GM21528 (cell line): Measurements from ENCODE around the gene LCAT.

Source experiments
- ATAC-seq: cut with Tn5 transposase; IDR thresholded peaks from one replicate; pipeline ENCODE4 v1.9.1; 2021; ENCODE audit warnings: mild to moderate bottlenecking, moderate library complexity; ENCODE audit not compliant: unreplicated experiment, low FRiP score

Gene LCAT

DNA sequence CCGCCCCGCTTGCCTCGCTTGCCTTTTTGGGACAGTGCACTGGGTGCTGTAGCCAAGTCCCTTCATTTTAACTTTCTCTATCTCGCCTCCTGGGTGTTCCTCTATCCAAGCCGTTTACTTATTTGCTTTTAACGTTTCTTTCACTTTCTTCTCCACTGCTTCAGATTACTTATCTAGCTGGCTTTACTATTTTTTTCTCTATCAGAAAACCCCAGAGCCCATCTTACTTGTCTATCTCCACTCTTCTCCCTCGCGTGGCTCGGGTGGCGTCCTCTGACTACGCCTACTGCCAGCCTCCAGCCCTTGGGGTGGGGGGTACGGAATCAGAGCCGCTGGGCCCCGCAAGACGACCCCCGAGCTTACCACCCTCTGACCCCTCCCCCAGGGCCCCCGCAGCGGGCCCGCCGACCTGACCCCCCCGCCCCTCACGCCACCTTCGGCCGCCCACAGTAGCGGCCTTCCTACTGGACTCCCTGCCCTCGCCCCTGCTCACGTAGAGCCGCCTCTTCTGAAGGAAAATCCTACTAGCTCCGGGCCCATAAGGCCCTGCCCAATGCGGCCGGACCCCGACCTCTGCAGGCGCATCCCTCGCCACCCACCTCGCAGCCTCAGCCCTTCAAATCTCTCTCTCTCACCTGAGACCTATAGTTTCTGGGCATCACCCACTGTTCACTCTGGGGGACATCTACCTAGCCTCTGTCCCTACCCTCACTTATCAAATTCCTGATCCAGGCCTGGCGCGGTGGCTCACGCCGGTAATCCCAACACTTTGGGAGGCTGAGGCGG, 25.5 kb upstream of the LCAT start:
- peak; percentile 14 for ATAC-seq

DNA sequence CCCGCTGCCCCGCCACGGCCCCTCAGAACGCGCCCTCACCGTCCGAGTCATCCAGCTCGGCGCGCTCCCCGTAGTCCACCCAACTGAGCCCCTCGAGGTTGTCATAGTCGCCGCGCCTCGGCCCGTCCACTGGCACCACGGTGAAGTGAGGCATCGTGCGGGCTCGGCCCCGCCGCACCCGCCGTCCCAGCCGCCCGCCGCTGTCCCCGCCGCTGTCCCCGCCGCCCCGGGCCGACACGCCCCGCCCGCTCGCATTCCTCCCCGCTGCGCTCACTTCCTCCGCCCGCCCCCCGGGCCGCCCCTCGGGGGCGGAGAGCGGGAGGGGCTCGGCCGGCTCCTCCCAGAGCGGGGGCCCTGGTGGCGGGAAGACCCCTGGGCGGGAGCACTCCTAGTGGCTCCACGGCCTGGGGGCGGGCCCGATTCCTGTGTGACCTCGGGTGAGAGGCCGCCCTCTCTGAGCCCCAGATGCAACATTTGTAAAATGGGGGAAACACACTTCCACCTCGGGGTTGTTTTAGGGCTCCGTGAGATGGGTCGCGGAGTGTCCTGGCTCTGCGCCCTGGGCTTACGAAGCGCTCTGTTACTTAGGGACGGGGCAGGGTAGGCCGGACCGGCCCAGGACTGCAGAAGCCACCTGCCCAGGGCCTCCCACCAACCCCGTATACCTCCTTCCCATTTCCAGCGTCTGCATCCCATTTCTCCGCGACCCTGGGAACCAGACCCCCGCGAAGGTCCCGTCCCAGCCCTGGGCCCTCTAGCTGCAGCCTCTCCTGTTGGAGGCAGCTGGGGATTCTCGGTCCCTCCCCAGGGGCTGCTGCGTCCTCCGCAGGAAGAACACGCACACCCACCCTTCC, 24.7 kb upstream of the LCAT start, which contains the start of gene SLC12A4:
SLC12A4 (minus strand) TSS at position 238 of the 854 bp plus-strand sequence; CDS start at position 154, 84 bp downstream.
- ATAC-seq = peak; percentile 80

DNA sequence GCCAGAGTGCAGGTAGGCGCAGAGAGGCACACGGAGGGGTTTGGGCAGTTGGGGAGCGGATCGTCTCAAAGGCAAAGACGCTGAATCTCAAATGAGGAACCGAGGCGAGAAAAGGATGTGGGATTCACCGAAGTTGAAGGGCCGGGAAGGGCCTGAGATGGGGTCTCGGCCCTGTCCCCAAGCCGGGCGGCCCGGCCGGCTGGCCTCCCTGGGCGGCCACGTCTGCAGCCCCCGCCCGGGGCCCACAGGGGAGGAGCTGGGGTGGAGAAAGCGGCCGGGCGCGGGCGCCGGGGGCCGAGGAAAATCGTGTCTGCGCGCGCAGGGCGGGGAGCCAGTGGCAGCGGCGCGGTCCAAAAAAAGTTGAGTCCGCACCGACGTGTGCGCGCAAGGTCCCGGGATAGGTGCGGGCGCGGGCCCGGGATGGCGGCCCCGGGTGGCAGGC, 24.1 kb upstream of the LCAT start:
- peak; percentile 34 for ATAC-seq

DNA sequence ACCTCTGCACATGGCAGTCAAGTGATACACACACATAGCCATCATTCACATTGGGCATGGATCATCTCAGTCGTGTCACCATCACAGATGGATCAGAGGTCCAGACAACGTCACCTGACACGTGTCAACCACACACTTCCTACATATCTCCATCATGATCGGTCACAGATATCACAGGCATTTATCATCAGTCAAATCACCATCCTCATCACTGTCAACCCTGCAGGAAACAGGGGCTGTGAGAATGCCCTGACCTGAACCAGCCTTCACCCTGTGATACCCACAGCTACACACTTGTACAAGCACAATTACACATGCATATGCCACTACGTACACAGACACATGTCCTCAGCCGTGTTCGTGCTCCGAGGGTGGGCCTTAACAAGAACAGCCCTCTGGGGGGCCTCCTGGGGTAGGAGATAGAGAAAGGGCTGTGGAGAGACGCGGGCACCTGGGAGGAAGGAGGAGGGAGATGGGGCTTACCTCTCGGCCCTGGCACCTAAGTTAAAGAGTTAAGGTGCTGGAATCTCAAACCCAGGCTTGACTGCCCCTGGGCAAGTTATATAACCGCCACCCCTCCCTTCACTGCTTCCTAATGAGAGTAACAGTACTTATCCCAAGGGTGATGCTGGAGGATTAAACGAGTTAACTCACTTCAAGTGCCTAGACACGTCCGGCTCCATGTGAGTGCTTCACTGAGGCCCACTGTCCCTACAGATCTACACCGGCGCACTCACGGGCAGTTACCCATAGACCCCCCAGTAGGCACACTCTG, 23.4 kb upstream of the LCAT start:
- ATAC-seq = no peak

DNA sequence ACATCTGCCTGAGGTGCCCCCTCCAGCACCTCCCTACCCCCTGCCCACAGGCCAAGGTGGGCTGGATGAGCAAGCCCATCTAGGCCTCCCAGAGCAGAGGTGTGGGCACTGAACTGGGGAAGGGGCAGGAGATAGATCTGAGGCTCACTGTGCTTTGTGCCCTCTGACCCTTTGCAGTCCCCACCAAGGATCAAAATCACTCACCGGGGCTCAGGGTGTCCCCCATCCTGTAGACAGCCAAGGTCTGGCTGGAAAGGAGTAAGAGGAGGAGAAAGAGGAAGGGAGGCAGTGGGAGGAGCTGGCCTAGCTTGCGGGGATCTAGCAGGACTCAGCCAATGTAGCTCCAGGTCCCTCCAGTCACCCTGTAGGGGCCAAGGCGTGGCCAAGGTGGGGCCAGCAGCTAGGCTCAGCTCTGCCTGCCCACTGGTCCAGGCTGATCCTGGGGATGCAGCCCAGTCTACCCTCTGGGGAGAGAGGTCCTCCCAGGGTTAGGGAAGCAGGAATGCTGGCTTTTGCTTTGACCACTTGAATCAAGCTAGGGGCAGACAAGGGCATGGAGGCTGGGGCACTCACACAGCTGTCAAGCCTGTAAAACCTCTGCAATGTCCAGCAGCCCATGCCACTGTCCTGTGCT, 22.7 kb upstream of the LCAT start:
- ATAC-seq = no peak

DNA sequence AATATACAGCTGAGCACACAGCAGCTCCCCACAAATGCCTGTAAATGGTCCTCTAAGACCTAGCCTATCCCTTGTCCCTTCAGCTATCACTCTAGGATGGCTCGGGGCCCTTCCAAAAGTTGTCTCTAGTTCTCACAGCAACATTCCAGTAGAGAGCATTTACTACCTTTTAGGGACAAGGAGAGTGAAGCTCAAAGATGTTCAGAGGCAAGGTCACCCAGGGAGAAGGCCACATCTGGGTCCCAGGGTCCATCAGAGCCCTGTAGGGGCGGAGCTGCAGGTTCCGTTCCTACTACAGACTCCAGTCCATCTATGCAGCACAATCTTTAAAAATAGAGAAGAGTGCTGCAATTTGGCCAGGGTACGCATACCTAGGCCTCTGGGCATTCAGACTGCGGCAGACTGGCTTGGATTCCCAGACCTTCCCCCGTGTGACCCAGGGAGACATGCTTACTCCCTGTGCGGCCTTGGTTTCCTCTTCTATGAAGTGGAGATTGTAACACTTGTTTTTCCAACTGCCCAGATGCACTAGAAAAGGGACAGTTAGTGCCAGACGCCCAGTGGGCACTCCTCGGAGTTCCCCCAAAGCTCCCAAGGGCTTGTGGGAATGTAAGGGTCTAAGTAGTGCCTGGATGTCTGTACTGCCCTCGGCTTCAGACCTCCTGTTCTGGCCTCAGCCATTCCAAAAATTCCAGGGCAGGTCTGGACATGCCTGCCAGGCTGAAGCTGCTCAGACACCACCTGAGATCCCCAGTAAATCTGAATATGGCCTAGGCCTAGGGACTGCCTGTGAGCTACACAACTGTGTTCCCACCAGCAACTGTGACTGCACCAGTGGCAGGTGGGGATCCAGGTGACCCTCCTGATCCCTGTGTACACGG, 22.0 kb upstream of the LCAT start:
- ATAC-seq = no peak

DNA sequence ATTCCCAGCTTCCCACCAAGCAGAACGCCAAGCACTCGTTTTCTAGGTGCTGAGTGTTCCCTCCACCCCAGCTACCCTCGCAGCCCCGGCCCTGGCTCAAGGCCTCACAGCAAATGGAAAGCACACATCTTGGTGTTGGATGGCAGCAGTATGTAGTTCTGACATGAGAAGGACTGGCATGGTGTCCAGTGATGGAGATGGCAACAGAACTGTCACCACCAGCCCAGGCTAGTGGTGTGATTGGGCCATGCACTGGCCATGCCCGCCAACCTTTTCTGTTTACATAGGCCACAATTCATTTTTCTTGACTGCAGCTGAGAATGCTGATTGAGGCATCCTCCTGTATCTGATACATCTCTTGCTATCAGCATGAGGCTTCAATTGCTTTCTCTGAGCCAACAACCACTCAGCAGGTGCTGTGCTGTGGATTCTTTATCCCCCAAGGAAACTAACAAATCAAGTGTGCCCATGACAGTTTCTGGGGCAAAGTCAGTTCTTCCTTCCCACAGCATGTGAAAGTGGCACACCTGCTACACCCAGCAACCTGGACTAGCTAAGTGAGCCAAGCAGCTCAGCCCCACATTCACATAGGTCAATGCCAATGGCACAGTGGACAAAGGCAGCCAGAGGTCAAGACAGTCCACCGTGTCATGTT, 20.7 kb upstream of the LCAT start:
- ATAC-seq = no peak

DNA sequence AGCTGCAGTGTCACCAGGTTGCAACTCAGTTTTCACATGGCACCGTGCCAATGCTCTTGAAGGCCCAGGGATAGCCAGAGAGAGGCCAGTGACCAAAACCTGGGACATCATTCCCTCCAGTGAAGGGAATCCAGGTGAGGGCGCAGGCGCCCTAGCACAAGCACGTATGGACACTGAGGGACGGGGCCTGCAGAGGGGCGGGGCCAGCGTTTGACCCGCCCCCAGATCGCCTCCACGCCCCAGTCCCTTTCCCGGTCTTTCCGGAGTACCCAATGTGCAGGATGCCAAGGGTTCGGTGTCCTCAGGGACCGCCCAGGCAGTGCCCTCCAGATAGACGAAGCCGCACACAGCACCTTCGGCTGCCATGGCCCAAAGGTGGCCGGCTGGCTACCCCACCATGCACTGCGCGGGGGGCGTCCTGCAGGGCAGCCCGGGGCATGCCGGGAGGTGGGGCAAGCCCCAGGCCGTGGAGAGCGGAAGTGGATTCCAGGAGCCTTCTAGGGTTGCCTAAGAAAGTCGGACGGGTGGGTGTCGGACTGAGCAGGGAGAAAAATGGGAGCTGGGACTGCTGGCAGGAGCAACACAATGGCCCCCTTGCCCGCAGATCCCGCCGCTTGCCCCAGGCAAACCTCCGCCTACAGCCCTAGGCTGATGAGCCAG, 19.9 kb upstream of the LCAT start:
- no peak for ATAC-seq

DNA sequence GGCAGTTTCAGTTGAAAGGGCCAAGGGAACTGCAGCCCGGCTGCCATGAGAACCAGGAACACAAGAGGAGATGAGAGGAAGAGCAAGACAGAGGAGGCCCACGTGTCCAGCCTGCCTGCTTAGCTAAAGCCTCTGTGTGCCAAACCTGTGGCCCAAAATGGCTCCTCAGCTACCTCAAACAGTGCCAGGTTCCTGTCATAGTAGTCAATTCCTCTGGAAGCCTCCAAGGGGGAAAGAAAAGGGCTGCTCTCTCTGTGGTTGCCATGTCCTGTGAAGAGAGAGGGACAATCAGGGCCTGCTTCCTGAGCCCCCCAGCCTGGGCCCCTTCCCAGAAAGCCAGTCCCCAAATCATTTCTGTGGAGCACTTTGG, 19.4 kb upstream of the LCAT start:
- ATAC-seq = no peak

DNA sequence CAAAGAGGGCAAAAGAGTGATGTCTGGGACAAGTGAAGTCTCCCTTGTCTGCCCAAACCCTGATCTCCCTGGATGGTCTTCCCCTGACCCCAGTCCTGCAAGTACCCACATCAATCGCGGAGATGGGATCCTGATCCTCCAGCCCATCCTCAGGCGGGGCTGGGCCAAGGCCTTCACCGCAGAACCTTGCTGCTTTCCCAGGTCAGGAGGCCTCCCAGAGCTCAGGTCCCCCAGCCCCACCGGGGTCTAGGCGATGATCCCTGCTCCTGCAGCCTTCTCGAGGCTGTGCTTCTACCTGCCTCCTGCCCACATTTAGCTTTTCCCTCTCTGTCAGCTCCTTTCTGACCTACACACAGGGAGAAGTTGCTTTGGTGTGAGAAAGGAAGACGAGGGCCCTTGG, 18.2 kb upstream of the LCAT start:
- ATAC-seq = no peak

DNA sequence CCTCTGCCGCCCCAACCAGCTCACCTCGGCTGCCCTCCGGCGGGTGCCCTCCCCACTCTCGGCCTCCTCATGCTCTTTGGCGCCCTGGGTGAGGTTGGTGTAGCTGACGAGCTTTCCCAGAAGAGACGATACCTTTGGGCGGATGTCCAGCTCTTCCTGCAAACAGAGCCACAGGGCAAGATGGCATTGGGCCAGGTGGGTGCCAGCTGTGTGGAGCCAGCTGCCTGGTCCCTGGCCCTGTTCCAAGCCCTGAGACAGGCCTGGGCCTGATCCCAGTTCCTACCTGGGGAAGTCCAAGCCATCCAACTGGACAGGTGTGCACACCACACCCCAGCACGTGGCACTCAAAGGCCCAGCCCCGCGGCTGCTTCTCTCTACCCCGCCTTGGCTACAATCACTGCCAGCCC, 17.6 kb upstream of the LCAT start:
- ATAC-seq = no peak

DNA sequence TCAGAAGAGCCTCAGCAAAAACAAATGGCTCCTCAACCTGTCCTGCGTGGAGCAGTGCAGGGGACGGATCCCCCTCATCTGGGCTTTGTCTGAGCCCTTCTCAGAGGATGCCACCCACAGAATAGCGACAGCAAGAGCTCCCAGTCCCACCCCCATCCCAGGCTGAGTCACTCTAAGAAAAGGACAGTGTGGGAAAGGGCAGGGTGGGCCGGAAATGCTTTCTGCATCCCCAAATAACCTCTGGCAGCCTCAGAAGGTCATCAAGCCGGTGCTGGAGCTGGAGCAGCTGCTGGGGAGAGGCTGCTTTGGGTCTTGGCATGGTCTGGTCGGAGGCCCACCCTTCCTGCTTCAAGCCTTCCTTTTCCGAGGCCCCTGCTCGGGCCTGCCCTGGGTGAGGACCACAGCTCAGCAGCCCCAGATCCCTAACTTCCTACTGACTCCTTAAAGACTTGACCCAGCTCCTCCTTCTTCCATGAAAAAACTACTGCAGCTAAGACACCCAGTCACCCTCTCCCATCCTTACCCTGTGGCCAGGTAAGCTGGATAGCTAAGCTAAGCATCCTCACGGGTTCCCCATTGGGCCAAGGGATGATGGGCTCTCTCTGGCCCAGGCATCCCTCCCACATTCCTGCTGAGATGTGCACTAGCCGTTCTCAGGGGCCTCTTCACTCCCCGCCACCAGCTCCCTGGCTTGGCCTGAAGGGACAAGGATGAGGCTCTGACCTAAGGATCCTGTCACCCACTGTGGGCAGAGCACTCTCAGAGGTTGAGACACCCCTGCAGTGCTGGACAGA, 15.8 kb upstream of the LCAT start:
- ATAC-seq = no peak

DNA sequence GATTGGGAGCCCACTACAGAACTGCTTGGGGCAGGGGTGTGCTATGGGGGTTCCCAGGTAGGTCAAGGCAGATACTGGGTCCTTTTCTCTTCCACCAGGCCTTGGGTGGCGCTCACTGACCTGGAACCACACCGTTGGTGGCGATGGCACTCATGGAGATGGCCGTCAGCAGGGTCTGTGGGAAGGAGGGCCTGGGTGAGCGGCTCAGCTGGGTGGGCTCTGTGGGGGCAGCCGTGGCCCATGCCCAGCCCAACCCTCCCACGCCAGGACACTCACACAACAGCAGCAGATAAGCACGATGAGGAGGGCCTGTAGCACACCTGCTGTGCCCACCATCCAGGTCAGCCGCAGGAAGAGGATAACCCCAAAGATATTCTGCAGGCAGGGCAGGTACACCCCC, 13.7 kb upstream of the LCAT start:
- no peak for ATAC-seq

DNA sequence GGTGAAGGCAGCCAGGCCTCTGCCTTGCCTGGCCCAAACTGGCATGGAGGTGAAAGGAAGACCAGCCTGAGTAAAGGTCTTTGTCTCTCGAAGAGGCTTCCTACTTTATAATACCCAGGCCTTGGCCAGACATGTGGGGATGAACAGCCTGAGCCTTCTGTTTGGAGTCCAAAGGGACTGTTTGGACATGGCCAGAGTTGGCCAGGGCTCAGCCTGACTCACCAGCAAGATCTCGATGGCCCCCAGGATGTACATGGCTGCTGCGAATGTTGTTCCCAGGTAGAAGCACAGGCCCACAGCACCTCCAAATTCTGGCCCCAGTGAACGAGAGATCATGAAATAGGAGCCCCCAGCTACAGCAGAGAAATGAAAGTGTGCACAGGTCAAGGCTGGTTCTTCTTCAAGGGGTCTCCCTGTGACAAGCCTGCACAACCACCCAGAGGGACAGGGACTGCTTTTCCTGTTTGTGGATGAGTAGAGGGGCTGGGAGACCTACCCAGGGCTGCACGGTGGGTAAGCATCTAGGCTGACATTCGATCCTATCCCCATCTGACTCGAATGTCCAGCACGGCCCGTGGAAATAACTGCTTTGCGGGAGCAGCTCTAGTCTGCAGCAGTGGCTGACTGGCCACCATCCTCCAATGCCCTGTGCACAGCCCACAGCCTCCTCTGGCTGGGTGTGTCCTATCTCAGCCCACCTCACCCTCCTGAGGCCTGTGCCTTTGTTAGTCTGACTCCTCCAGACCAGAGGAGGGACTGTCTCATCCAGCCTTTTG, 10.7 kb upstream of the LCAT start:
- no peak for ATAC-seq

DNA sequence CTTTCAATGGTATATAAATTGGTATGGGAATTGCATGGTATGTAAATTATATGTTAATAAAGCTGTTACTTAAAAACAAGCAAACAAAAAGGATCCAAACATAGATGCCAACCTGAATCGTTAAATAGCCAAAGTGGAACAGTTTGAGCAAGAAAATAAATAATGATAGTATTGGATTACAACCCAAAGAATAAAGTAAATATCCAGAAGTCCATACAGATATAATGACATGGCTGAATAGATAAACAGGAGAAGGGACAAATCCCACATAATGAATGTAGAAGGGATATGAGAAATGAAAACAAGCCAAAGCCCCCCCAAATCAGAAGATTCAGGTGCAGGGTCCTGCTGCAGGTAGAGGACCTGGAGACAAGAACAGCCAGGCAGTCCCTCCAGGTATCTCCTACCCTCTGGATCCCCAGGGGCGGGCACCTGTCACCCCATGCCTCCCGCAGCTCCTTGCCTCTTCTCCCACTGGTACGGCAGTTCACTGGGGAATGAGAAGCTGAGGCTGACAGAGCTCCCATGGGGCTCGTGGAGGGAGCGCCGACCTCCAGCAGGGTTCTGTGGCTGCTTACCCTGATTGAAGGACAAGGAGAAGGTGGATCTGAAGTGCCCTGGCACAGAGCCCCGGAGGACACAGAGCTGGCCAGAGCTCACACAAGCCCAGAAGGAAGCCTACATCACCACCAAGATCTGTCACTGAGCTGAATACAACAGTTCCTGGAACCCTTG, 9.9 kb upstream of the LCAT start:
- no peak for ATAC-seq

DNA sequence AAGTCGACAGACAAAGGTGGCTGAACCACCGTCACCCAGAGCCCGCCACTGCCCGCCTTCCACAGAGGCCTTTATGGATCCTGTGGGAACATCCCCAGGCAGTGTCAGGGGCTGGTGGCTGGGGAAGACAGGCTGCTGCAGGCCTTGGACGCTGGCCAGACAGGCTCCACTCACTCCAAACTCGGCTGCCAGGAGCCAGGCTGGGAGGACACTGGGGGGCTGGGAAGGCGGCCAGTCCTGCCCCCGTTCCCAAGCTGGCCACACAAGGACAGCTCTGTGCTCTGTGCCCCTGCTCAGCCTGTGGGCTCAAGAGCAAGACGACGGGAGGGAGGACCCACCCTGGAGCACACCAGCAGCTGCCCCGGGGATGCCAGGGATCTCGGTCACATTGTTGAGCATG, 7.6 kb upstream of the LCAT start:
- no peak for ATAC-seq
